CD8-positive, alpha-beta memory T cell (primary cell): ENCODE results near the gene TTLL4. TPM values are rescaled to one million over a fixed set of nuclear protein-coding genes. Genes with fewer than 3 reads are reported as not detected.

Source experiments
- CTCF ChIA-PET: fragments of 350-600 bp; sonication (Branson Sonifier 250); formaldehyde crosslinking; loops from one replicate; lab custom pipeline; 2021; ENCODE audit warnings: antibody characterized with exemption; lab: Charles Lee
- POLR2A ChIA-PET: fragments of 350-600 bp; sonication (Branson Sonifier 250); formaldehyde crosslinking; loops from one replicate; lab custom pipeline; 2021; ENCODE audit warnings: antibody characterized with exemption; lab: Charles Lee
- DNase-seq, 5 donors: peaks; one replicate each; pipeline versions ENCODE4 v3.0.0 to v3.0.0-alpha.2; 2020 to 2022; ENCODE audit warnings: mixed read lengths in 1 of 5
- H3K27ac ChIP-seq: one replicate; pipeline ENCODE4 v1.7.0; 2013; ENCODE audit warnings: low read depth, mild to moderate bottlenecking, low read length, moderate library complexity
- H3K27me3 ChIP-seq: 2 replicates; pipeline ENCODE4 v1.7.0; 2013; ENCODE audit warnings: low read length, mild to moderate bottlenecking; ENCODE audit not compliant: insufficient read depth, poor library complexity, severe bottlenecking
- H3K36me3 ChIP-seq: 2 replicates; pipeline ENCODE4 v1.7.0; 2013; ENCODE audit warnings: mild to moderate bottlenecking, low read length, moderate library complexity; ENCODE audit not compliant: insufficient read depth
- H3K4me1 ChIP-seq: 2 replicates; pipeline ENCODE4 v1.7.0; 2013; ENCODE audit warnings: mild to moderate bottlenecking, low read length, moderate library complexity; ENCODE audit not compliant: insufficient read depth
- H3K4me3 ChIP-seq: 2 replicates; pipeline ENCODE4 v1.7.0; 2013; ENCODE audit warnings: mild to moderate bottlenecking, low read length
- H3K9me3 ChIP-seq: 2 replicates; pipeline ENCODE4 v1.7.0; 2013; ENCODE audit warnings: mild to moderate bottlenecking, low read length
- H3K27ac Mint-ChIP-seq, 8 donors: one replicate each; pipeline ENCODE4 v1.8.0; 2020 to 2021; ENCODE audit warnings: mixed read lengths in 8 of 8, mild to moderate bottlenecking in 6 of 8, inconsistent platforms in 3 of 8, moderate library complexity in 3 of 8
- H3K27me3 Mint-ChIP-seq, 2 donors: one replicate each; pipeline ENCODE4 v1.8.0; 2020 to 2021; ENCODE audit warnings: mixed read lengths in 2 of 2, mild to moderate bottlenecking in 1 of 2, moderate library complexity in 1 of 2
- H3K36me3 Mint-ChIP-seq, 3 donors: one replicate each; pipeline ENCODE4 v1.8.0; 2020 to 2021; ENCODE audit warnings: mixed read lengths in 3 of 3, inconsistent platforms in 1 of 3, mild to moderate bottlenecking in 1 of 3
- H3K4me1 Mint-ChIP-seq, 3 donors: one replicate each; pipeline ENCODE4 v1.8.0; 2020 to 2021; ENCODE audit warnings: mixed read lengths in 3 of 3, inconsistent platforms in 1 of 3, mild to moderate bottlenecking in 1 of 3
- H3K4me3 Mint-ChIP-seq, 7 donors: one replicate each; pipeline ENCODE4 v1.8.0; 2020 to 2021; ENCODE audit warnings: mixed read lengths in 7 of 7, mild to moderate bottlenecking in 6 of 7, moderate library complexity in 4 of 7, inconsistent platforms in 2 of 7
- H3K9me3 Mint-ChIP-seq, 5 donors: one replicate each; pipeline ENCODE4 v1.8.0; 2020 to 2022; ENCODE audit warnings: mixed read lengths in 5 of 5, mild to moderate bottlenecking in 3 of 5, moderate library complexity in 2 of 5, inconsistent platforms in 1 of 5
- polyA plus RNA-seq: library from polyadenylated mRNA; unstranded; fragments of 300-500 nt; fragmentation: Illumina TruSeq; gene quantifications from one replicate; pipeline ENCODE4 v1.2.3, GENCODE V29; 2021
- total RNA-seq, 2 experiments: library from RNA; stranded (reverse); gene quantifications; one replicate each; pipeline ENCODE4 v1.2.3, GENCODE V29; 2021

The TTLL4 gene
- total and polyA plus RNA-seq, 3 experiments from 2014 or later: 7.1 to 44.2 (median 42.0) TPM

- ChIA-PET POLR2A (no interaction called here), CTCF (interaction anchor here (1.8 kb wide), 1 partner anchor 9 kb away, joined by 9 read pairs; the partner anchor contains the start of gene TTLL4)
- Mint-ChIP-seq H3K4me1 (no peaks in the 10 kb centered on the region), H3K27me3 (peaks cover 2 to 6% of the 10 kb centered on the region in 2 donors), H3K36me3 (peaks cover 0 to 11% (median 8%) of the 10 kb centered on the region in 3 donors), H3K27ac (no peak overlapping the region), H3K9me3 (no peaks in the 10 kb centered on the region), H3K4me3 (no peak overlapping the region)
- Histone ChIP-seq H3K27me3 (no peaks in the 10 kb centered on the region), H3K4me3 (no peak overlapping the region), H3K36me3 (no peaks in the 10 kb centered on the region), H3K4me1 (no peaks in the 10 kb centered on the region), H3K9me3 (no peaks in the 10 kb centered on the region), H3K27ac (no peak overlapping the region)
- DNase-seq: no peak
Observed at GRCh38 chr2:218701806-218702205, 8.8 kb upstream of the TTLL4 start.

DNA sequence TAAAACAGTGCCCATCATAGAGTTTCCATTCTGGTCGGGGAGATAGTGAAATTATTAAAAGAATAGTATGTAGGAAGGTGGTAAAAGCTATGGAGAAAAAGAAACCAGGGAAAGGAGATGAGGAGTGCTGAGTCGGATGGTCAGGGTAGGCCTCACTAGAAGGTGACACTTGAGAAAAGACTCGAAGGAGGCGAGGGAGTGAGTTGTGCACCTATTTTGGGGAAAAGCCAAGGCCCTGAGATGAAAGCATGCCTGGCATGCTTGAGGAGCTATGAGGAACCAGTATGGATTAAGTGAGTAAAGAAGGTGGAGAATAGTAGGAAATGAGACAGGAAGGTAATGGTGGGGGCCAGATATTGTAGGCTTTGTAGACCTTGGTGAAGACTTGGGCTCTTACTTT, 7.3 kb upstream of the TTLL4 start:
- Histone ChIP-seq H3K4me1 (no peaks in the 10 kb centered on the region), H3K27me3 (no peaks in the 10 kb centered on the region), H3K9me3 (no peaks in the 10 kb centered on the region), H3K27ac (no peak overlapping the region), H3K4me3 (no peak overlapping the region), H3K36me3 (no peaks in the 10 kb centered on the region)
- ChIA-PET CTCF (no interaction called here), POLR2A (no interaction called here)
- DNase-seq: no peak
- Mint-ChIP-seq H3K9me3 (no peaks in the 10 kb centered on the region), H3K4me1 (no peaks in the 10 kb centered on the region), H3K4me3 (no peak overlapping the region), H3K27me3 (peaks cover 6 to 11% of the 10 kb centered on the region in 2 donors), H3K27ac (peak overlapping the region in 1 of 8 donors; percentile 20), H3K36me3 (peaks cover 0 to 8% (median 6%) of the 10 kb centered on the region in 3 donors)

GRCh38 chr2:218708086-218708485, 2.5 kb upstream of the TTLL4 start:
- Mint-ChIP-seq H3K27me3 (peaks cover 6 to 11% of the 10 kb centered on the region in 2 donors), H3K36me3 (peaks cover 0 to 5% (median 0%) of the 10 kb centered on the region in 3 donors), H3K4me1 (peaks cover 12 to 15% (median 13%) of the 10 kb centered on the region in 3 donors), H3K4me3 (peak overlapping the region in 1 of 7 donors; percentile 30), H3K27ac (no peak overlapping the region), H3K9me3 (no peaks in the 10 kb centered on the region)
- DNase-seq: no peak
- H3K36me3 ChIP-seq: no peaks in the 10 kb centered on the region
- H3K27ac ChIP-seq: no peak overlapping the region
- H3K4me3 ChIP-seq: no peak overlapping the region
- POLR2A ChIA-PET: no interaction called here
- peaks cover 16% of the 10 kb centered on the region for H3K4me1 ChIP-seq
- CTCF ChIA-PET: interaction anchor here (1.3 kb wide), 1 partner anchor 36 kb away, joined by 3 read pairs; the partner anchor contains the start of genes RNF25 and STK36
- H3K27me3 ChIP-seq: no peaks in the 10 kb centered on the region
- H3K9me3 ChIP-seq: no peaks in the 10 kb centered on the region

DNA sequence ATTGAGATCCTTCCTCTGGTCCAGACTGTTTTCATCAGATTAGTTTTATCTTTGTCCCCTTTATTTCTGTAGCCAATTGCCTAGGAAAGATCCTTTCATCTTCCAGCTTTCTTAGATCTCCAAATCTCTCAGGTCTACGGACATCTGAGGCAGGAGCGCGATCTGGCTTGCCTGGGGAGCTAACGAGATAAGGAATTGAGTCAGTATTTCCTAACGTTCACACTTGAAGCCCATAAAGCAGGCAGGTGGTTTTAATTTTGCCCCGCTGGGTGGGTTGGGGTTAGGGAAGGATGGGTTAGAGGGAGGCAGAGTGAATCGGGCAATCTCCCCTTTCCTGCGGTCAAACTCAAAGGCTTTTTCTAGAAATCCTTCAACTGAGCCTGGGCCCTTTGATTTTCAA, 727 bp upstream of the TTLL4 start:
- peak overlapping the region in 3 of 8 donors; percentile 72 to 95 (median 84) for H3K27ac Mint-ChIP-seq
- H3K9me3 Mint-ChIP-seq: no peaks in the 10 kb centered on the region
- DNase-seq: no peak
- ChIA-PET CTCF (interaction anchor here (0.6 to 2.3 kb wide), 18 partner anchors 8 to 348 kb away, joined by 3 to 15 read pairs (median 5); partner anchors contain the start of genes BCS1L, RNF25, STK36 and ZNF142), POLR2A (interaction anchor here (0.6 to 1.8 kb wide), 4 partner anchors 38 to 568 kb away, joined by 3 to 14 read pairs (median 3); partner anchors contain the start of genes BCS1L, RNF25, STK36 and ZNF142)
- peaks cover 13 to 20% (median 17%) of the 10 kb centered on the region in 3 donors for H3K4me1 Mint-ChIP-seq
- peaks cover 0 to 5% (median 0%) of the 10 kb centered on the region in 3 donors for H3K36me3 Mint-ChIP-seq
- no peaks in the 10 kb centered on the region for H3K36me3 ChIP-seq
- H3K27me3 Mint-ChIP-seq: peaks cover 6 to 11% of the 10 kb centered on the region in 2 donors
- peak overlapping the region; percentile 37 for H3K4me3 ChIP-seq
- H3K4me3 Mint-ChIP-seq: peak overlapping the region in 5 of 7 donors; percentile 8 to 94 (median 16)
- H3K27me3 ChIP-seq: no peaks in the 10 kb centered on the region
- H3K27ac ChIP-seq: no peak overlapping the region
- no peaks in the 10 kb centered on the region for H3K9me3 ChIP-seq
- H3K4me1 ChIP-seq: peaks cover 16% of the 10 kb centered on the region

- peak overlapping the region in 6 of 8 donors; percentile 22 to 93 (median 75) for H3K27ac Mint-ChIP-seq
- POLR2A ChIA-PET: interaction anchor here (0.6 to 1.8 kb wide), 4 partner anchors 38 to 568 kb away, joined by 3 to 14 read pairs (median 3); partner anchors contain the start of genes BCS1L, RNF25, STK36 and ZNF142
- peak overlapping the region; percentile 37 for H3K4me3 ChIP-seq
Observed at GRCh38 chr2:218710334-218710686, 325 bp upstream of the TTLL4 start.

GRCh38 chr2:218711550-218711929, 905 bp downstream of the TTLL4 start:
- ChIA-PET CTCF (interaction anchor here (0.8 to 2.3 kb wide), 10 partner anchors 8 to 187 kb away, joined by 3 to 15 read pairs (median 6); partner anchors contain the start of genes RNF25 and STK36), POLR2A (interaction anchor here (1.8 kb wide), 1 partner anchor 52 kb away, joined by 14 read pairs; the partner anchor contains the start of genes BCS1L and ZNF142)
- H3K9me3 ChIP-seq: no peaks in the 10 kb centered on the region
- Mint-ChIP-seq H3K27ac (peak overlapping the region; percentile 54 to 98 (median 93)), H3K4me1 (peaks cover 13 to 20% (median 17%) of the 10 kb centered on the region in 3 donors), H3K9me3 (no peaks in the 10 kb centered on the region), H3K36me3 (peaks cover 0 to 16% (median 2%) of the 10 kb centered on the region in 3 donors), H3K4me3 (peak overlapping the region; percentile 90 to 99 (median 95)), H3K27me3 (peaks cover 4 to 6% of the 10 kb centered on the region in 2 donors)
- H3K4me1 ChIP-seq: peaks cover 16% of the 10 kb centered on the region
- peak overlapping the region; percentile 82 for H3K27ac ChIP-seq
- peak overlapping the region; percentile 69 for H3K4me3 ChIP-seq
- H3K27me3 ChIP-seq: no peaks in the 10 kb centered on the region
- H3K36me3 ChIP-seq: no peaks in the 10 kb centered on the region
- no peak for DNase-seq

More at GRCh38 chr2:218710334-218710686, 325 bp upstream of the TTLL4 start:
- Mint-ChIP-seq H3K27me3 (peaks cover 6 to 11% of the 10 kb centered on the region in 2 donors), H3K4me1 (peaks cover 13 to 20% (median 17%) of the 10 kb centered on the region in 3 donors), H3K4me3 (peak overlapping the region; percentile 90 to 99 (median 95)), H3K36me3 (peaks cover 0 to 8% (median 0%) of the 10 kb centered on the region in 3 donors), H3K9me3 (no peaks in the 10 kb centered on the region)
- no peaks in the 10 kb centered on the region for H3K27me3 ChIP-seq
- H3K36me3 ChIP-seq: no peaks in the 10 kb centered on the region
- CTCF ChIA-PET: interaction anchor here (0.6 to 2.3 kb wide), 18 partner anchors 8 to 348 kb away, joined by 3 to 15 read pairs (median 5); partner anchors contain the start of genes BCS1L, RNF25, STK36 and ZNF142
- peaks cover 16% of the 10 kb centered on the region for H3K4me1 ChIP-seq
- H3K9me3 ChIP-seq: no peaks in the 10 kb centered on the region
- DNase-seq: no peak
- H3K27ac ChIP-seq: no peak overlapping the region

- H3K27ac Mint-ChIP-seq: peak overlapping the region in 1 of 8 donors; percentile 56
- H3K4me3 ChIP-seq: no peak overlapping the region
- H3K4me1 Mint-ChIP-seq: peaks cover 13 to 24% (median 22%) of the 10 kb centered on the region in 3 donors
- H3K27me3 ChIP-seq: no peaks in the 10 kb centered on the region
- peaks cover 16% of the 10 kb centered on the region for H3K4me1 ChIP-seq
- ChIA-PET CTCF (interaction anchor here (1.3 kb wide), 1 partner anchor 134 kb away, joined by 5 read pairs; no protein-coding TSS in a partner anchor), POLR2A (no interaction called here)
- peaks cover 4 to 26% (median 7%) of the 10 kb centered on the region in 3 donors for H3K36me3 Mint-ChIP-seq
- no peaks in the 10 kb centered on the region for H3K36me3 ChIP-seq
- no peaks in the 10 kb centered on the region for H3K9me3 Mint-ChIP-seq
- H3K27ac ChIP-seq: no peak overlapping the region
- no peaks in the 10 kb centered on the region for H3K27me3 Mint-ChIP-seq
- H3K4me3 Mint-ChIP-seq: no peak overlapping the region
- no peak for DNase-seq
- no peaks in the 10 kb centered on the region for H3K9me3 ChIP-seq
Observed at GRCh38 chr2:218713922-218714321, 3.3 kb downstream of the TTLL4 start.

- POLR2A ChIA-PET: no interaction called here
- Histone ChIP-seq H3K4me3 (no peak overlapping the region), H3K4me1 (peaks cover 10% of the 10 kb centered on the region), H3K27ac (no peak overlapping the region), H3K9me3 (no peaks in the 10 kb centered on the region), H3K36me3 (no peaks in the 10 kb centered on the region), H3K27me3 (no peaks in the 10 kb centered on the region)
- CTCF ChIA-PET: no interaction called here
- Mint-ChIP-seq H3K4me3 (no peak overlapping the region), H3K27ac (no peak overlapping the region), H3K27me3 (no peaks in the 10 kb centered on the region), H3K4me1 (peaks cover 13 to 27% (median 20%) of the 10 kb centered on the region in 3 donors), H3K9me3 (no peaks in the 10 kb centered on the region), H3K36me3 (peaks cover 4 to 30% (median 13%) of the 10 kb centered on the region in 3 donors)
- DNase-seq: no peak
Observed at GRCh38 chr2:218716070-218716469, 5.4 kb downstream of the TTLL4 start.
